GM21576 (cell line): ENCODE measurements around the gene STK11.
"Not testable (repeated sequence)": the region's sequence is repeated elsewhere in the genome, so short reads cannot be mapped to it uniquely, and the experiment has no call there.

ENCODE experiments used
- ATAC-seq: cut with Tn5 transposase; IDR thresholded peaks from one replicate; pipeline ENCODE4 v1.9.1; 2021; ENCODE audit warnings: mild to moderate bottlenecking, moderate library complexity; ENCODE audit not compliant: unreplicated experiment

The STK11 gene

DNA sequence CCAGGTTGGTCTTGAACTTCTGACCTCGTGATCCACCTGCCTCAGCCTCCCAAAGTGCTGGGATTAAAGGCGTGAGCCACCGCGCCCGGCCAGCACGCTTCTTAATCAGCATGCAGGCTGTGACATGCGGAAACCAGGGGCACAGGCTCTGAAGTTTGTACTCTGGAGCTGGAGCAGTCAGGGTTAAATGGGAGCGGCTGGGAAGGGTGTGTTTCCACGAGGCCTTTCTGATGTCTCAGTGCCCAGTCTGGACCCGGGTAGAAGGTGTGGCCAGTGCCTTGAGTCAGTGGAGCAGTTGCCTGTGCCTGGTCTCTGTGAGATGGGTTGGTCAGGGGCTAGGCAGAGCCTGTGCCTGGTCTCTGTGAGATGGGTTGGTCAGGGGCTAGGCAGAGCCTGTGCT lies 3.3 kb downstream of the STK11 start:
- ATAC-seq, result not testable (repeated sequence)

DNA sequence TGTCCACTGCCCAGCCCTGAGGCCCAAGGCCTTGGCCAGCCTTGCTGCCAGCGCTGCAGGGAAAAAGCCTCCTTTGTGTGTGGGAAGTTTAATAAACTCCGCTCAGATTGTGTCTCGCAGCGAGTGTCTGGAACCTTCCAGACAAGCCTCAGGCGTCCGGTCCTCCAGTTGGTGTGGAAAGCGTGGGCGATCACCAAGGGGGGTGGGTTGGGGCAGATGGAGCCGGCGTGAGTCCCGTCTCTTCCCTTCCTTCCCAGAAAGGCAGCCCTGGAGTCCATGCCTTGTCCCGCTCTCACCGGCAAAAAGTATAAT lies 4.6 kb downstream of the STK11 start:
- no peak for ATAC-seq

DNA sequence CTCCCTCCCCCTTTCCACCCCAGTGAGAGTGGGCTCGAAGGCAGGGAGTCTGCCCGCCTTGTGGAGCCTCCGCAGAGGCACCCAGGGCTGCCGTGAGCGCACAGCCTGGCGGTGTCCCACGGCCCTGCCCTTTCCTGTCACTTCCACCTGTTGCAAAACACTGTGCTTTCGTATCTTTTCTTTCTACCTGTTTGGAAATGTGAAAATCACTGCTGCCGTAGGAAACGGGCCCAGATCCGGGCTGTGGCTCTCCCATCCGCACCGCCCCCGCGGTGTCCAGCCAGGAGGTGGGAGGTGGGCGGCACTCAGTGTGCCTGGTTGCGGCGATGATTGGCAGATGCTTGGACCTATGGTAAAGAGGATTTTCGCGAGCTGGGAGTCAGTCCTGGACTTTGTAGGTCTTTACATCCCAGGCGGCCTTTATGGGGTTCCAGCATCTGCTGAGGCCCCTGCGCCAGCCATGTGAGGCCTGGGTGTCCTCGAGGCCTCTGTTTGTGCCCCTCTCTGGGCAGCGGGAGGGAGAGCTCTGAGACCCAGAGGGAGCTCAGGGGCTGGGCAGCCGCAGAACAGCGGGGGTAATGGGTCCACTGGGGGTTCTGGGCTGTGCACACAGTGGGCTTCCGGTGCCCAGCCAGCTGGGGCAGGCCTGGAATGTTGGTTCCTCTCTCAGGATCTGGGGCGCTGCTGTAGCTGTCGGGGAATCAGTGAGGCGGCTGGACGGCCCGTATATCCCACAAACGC lies 6.1 kb downstream of the STK11 start:
- ATAC-seq, result no peak

DNA sequence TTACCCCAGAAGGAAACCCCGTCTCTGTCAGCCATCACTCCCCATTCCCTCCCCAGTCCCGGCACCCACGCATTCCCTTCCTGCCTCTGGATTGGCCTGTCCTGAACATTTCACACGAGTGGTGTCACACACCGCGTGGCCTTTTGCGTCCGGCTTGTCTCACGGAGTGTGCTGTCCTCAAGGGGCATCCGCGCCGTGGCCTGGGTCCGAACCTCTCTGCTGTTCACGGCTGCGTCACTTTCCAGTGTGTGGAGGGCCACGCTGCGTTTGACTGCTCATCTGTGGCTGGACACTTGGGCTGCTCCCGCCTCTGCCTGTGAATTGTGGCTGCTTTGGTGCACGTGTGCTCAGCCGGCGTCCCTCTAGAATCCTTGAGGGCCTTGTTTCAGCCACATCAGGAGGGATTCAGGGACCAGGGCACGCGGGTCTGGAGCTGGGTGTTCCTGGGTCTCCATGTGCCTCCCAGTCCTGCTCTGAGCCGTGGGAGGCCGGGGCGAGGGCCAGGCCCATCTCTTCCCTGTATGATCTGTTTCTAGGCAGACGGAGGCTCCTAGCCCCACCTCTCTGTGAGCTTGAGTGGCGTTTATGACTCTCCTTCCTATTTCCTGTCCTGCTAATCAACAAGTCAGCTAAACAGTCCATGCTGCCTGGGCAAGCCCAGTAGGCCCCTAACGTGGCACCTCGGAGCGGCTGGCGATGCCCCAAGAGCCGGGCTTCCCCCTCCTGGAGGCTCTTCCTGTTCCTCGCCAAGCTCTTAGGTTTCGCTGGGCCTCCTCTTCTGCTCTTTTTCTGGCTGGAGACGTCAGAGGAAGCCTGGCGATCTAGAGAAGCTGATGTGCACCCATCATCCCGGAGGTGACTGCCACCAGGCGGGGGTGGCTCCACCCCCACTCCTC lies 8.1 kb downstream of the STK11 start:
- no peak for ATAC-seq

DNA sequence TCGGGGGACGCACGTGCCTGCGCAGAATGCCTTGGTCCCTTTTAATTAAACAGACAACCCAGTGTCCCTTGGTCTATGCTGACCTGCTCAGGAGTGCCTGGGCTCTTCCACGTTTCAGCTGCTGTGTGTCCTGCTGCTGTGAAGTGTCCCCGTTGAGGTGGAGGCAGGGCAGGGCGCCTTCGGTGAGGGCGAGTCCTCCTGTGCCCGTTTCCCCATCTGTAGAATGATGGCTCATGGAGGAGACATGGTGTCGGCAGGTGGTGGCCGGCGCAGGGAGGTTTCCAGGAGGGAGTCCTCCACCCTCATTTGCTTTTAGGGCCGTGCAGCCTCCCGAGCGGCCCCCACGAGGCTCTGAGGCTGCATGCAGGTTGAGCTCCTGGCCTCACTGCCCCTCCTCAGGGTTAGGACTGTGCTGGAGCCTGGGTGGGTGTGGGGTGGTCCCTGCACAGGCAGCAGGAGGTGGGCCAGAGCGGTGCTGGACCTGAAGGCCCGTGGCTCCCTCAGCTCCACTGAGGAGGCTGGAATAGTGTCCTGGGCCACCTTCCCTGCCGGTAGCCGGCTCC lies 8.8 kb downstream of the STK11 start:
- no peak for ATAC-seq

DNA sequence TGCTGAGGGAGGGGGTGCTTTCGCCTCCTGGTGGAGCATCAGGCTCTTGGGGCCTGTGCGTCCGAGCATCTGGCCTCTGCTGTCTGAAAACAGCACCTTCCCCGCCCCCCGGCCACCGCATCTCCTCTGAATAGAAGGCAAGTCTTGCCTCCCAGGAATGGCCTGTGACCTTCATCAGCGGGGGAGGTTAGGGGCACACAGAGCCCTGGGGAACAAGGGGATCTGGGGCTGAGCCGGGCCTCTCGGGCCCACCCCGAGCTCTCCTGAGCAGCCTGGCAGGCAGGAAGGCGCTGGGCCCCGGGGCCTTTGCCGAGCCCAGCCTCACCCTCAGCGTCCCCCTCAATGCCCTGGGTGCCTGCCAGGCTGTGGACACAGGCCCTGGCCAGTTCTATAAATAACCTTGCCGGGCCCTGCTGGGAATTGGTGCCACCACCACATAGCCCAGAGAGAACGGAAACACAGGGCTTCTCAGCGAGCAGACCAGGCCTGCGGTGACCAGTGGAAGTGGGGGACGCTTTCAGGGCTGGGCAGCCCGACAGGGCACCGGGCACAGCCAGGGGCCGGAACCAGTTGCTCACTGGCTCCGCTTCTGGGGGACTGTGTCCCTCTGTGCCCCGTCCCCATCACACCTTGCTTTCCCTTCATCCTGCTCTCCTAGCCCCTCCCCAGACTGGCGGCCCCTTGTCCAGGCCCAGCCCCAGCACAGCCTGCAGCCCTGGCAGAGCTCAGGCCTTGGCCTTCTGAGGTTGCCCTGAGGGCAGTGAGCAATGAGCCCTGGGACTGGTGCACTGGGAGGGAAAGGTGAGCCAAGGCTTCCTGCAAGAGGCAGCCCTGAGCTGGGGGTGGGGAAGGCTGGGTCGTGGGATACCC lies 9.5 kb downstream of the STK11 start:
- no peak for ATAC-seq

DNA sequence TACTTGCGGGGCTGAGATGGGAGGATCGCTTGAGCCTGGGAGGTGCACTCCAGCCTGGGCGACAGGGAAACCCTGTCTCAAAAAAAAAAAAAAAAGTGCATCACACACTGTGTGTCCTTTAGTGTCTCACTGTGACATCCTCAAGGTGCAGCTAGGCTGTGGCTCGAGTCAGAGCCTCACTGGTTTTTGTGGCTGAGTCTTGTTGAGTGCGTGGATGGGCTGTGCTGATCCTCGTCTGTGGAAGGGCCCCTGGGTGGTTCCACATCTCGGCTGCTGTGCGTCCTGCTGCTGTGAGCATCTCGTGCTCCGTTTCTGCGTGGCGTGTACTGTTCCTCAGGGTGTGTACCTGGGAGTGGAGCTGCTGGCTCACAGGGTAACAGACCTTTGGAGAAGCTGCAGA lies 11.2 kb downstream of the STK11 start:
- ATAC-seq, result no peak

DNA sequence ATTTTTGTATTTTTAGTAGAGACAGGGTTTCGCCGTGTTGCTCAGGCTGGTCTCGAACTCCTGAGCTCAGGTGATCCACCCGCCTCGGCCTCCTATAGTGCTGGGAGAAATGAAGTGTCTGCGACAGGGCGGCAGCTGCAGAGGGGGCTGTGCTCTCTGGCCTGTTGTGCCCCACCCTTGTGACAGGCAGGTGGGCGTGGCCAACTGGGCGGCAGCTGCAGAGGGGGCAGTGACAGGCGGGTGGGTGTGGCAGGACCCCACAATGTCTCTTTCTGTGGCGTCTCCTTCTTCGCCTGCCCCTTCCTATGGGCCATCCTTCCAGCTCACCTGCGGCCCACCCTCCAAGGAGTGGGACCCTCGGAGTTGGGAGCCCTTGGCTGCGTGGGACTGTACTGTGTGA lies 11.8 kb downstream of the STK11 start:
- ATAC-seq, result no peak

DNA sequence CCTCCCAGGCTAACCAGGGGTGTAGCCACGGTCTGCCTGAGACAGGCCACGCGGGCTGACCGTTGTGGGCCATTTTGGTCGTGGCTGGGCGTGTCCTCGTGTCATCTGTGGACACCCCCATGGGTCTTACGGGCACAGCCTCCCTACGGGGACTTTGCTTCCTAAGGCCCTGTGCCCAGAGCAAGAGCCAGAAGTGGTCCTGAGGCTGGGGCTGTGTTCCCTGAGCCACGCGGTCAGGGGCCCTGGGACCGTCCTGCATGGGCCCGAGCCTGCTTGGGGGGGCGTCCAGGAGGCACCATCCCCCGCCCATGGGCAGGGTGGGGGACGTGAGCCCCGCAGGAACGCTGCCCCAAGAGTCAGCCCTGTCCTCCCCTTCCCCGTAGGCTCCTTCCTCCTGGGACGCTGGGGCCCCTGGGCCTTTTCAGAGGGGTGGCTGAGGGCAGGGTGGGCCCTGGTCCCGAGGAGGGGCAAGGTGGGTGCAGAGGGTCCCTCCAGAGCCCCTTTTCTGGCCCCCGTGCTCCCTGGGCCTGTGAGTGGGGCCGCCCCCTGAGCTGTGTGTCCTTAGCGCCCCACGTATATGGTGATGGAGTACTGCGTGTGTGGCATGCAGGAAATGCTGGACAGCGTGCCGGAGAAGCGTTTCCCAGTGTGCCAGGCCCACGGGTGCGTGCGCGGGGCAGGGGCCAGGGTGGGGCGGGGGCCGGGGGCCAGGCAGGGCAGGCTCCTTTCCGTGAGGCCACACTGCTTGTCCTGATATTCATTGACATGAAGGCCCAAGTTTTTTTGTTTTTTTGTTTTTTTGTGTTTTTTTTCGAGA lies 13.4 kb downstream of the STK11 start:
- no peak for ATAC-seq

DNA sequence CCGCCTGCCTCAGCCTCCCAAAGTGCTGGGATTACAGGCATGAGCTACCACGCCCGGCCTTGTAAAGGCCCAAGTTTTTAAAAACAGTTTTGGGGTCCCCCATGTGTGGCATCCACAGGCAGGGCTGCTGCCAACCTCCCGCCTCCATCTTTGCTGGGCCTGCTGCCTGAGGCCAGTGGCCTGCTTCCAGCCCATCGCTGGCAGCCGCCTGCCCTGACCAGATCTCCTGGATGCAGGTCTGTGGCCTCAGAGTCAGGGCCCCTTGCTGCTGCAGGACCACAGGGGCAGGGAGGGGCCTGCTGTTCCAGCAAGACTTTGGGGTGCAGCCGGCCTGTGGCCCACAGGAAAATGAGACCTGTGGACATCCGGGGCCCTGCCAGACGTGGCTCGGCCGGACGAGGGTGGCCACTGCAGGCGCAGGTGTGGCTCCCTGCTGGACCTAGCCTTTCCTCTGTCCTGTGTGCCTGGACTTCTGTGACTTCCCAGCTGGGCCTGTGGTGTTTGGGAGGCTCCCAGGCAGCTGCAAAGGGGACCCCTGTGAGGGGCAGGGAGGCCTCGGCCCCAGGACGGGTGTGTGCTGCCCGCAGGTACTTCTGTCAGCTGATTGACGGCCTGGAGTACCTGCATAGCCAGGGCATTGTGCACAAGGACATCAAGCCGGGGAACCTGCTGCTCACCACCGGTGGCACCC lies 14.4 kb downstream of the STK11 start:
- no peak for ATAC-seq

DNA sequence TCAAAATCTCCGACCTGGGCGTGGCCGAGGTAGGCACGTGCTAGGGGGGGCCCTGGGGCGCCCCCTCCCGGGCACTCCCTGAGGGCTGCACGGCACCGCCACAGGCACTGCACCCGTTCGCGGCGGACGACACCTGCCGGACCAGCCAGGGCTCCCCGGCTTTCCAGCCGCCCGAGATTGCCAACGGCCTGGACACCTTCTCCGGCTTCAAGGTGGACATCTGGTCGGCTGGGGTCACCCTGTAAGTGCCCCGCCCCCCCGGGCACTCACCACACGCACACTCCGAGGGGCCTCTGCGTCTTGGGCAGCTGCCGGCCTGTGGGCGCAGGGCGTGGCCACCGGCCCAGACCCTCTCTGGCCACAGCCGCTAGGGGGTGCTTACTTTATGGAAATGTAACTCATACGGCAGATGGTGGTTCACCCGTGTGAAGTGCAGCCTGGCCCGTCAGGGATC lies 14.9 kb downstream of the STK11 start:
- no peak for ATAC-seq

DNA sequence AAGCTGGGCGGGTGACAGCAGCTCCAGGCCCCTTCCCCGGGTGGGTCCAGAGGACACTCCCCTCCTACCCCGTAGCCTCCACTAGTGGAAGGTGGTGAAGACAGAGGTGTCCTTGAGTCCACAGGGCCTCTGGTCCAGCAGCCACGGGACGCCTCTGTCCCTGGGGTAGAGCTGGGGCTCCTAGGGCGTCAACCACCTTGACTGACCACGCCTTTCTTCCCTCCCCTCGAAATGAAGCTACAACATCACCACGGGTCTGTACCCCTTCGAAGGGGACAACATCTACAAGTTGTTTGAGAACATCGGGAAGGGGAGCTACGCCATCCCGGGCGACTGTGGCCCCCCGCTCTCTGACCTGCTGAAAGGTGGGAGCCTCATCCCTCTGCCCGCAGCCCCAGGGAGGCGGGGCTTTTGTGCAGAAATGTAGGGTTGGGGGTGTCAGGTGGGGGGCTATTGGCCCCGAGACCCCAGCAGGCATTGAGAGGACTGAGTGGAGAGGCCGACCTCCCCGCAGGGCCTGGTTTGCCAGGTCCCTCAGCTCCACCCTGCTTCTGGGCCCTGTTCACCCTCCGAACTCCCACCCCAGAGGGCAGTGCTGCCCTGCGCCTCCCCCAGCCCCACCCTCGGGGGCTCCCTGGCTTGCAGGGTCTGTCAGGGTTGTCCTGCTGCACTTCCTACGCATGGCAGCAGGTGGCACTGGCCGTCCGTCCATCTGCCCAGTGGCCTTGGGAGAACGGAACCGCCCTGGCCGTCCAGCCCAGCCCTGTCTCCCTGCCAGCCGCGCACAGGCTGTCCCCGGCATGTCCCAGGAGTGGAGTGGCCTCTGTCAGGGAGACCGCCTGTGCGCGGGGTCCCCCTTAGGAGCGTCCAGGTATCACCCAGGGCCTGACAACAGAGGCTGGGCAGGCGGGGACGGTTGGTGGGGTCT lies 15.7 kb downstream of the STK11 start:
- no peak for ATAC-seq

DNA sequence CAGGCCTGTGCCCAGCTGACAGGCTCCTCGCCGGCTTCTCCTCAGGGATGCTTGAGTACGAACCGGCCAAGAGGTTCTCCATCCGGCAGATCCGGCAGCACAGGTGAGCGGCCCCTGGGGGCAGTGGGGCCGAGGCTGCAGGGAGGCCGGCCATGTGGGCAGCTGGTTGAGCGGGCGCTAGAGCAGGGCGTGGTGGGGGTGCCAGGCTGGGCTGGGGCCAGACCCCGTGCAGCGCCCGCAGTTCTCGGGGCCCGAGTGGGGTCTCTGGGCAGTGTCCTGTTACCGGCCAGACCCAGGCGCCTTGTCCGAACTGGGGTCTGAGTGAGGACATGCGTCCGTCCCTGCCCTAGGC lies 16.3 kb downstream of the STK11 start:
- ATAC-seq, result no peak

DNA sequence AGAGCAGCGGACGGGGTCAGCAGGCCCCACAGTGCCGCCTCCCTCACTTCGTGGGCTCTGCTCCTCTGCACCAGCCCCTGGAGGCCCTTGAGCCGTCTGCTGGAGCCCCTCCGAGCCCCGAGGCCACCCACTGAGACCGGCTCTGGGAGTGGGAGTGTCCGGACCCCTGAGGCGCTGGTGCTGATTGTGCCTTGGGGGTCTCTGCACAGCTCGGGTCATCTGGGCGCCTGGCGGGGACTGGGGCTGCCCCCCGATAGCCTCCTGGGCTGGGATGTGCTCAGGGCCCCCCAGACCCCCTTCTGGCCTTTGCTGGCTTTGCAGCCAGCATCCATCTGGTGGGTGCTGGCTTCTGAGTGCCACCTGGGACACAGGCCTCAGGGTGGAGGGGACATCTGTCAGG lies 16.8 kb downstream of the STK11 start:
- no peak for ATAC-seq

DNA sequence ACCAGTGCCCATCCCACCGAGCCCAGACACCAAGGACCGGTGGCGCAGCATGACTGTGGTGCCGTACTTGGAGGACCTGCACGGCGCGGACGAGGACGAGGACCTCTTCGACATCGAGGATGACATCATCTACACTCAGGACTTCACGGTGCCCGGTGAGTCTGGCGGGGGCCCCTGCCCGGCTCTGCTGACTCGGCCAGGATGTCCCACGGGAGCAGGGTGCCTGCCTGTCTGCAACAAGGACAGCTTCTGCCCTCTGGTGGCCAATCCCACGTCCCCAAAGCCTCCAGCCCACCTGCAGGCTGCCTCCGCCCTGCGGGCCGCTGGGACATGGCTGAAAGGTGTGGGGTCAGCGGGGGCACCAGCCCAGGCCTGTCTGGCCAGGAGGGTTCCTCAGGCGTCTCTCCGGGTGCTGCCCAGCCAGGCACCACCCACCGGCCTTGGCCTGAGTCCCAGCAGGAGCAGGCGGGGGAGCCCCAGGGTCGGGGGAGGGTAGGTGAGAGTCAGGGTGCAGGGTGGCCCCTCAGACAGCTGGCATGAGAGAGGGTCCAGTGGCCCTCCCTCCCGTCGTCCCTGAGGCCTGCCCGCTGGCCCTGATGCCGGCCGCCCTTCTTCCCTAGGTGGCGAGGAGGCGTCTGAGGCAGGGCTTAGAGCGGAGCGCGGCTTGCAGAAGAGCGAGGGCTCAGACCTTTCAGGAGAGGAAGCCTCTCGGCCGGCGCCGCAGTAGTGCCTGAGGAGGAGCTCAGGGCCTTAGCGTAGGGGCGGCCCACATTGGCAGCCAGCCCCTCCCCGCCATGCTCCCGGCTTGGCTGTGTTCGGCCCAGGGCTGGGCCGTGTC lies 17.7 kb downstream of the STK11 start:
- ATAC-seq, result no peak

DNA sequence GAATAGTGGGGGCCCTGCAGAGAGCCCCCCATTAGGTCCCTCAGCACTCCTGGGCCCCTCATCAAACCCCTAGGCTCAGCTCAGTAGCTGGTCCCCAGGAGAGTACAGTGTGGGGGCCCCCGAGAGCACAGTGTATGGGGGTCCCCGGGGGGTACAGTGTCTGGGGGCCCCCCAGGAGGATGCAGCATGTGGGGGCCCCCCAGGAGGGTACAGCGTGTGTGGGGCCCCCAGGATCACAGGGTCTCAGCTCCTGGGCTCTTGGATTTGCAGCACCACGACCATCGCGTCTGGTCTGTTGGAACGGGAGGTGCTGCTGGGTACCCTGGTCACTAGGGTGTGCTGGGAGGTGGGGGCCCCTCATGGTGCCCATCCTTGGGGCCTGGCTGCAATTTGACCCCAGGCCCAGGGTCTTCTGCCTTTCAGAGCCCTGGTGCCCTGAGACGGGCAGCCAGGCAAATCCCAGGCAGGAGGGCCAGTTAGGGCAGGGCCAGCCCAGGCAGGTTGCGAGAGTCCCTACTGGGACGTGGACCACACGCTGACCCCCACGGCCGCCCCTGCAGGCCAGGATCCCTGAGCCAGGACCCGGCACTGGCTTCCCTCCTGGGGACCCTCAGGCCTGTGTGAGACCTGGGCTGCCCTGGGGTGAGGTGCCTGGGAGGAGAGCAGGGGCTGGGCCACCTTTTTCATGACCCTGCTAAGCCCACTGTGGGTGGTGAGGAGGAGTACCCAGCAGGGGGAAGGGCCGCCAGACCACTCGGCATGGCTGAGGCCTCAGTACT lies 18.7 kb downstream of the STK11 start:
- no peak for ATAC-seq

DNA sequence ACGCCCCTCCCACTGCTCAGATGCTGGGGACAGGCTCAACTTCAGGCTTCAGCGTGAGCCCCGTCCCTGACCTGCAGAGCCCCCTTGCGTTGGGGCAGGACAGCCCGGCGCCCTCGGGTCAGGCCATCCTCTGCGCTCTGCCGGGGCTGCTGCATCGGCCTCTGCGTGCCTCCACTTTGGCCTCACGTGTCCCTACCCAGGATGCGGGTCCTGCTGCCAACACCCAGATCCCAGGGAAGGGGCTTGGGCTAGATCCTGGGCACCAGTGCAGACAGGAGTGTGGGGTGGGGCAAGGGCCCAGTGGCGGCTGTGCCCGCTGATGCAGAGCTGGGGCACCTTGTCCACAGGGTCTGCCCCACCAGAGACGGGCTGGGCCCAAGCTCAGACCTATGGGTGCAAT lies 19.3 kb downstream of the STK11 start:
- no peak for ATAC-seq
